ENCODE measurements around the gene PRPF6. TPM values are rescaled to one million over a fixed set of nuclear protein-coding genes. Genes with fewer than 3 reads are reported as not detected.
A peak's percentile ranks its signal among the peaks of the same experiment; 100 is the strongest.

Gene PRPF6
- total RNA-seq, 1 experiment from 2014 or later, result 88.4 TPM

GRCh38 chr20:63933646-63934045 is 47.3 kb upstream of the PRPF6 start:
- in situ Hi-C loops (cut with HindIII; ENCODE audit: low pct_unique_long_range_greater_than_20kb, low sequenced_read_pairs), result no loop called here
- H3K9me3 ChIP-seq (ENCODE audit: control insufficient read depth, insufficient read depth, low read depth, low read length), result no peaks in the 10 kb centered on the region
- DNase-seq (ENCODE audit: low read depth, low spot score), result no peak
- TSS peak; percentile 62 for BruUV-seq (replicated peaks)
- no peak for ATAC-seq
- no peaks in the 10 kb centered on the region for H3K4me1 ChIP-seq (ENCODE audit: control insufficient read depth, insufficient read depth, low read length)
- no peak overlapping the region for H3K4me3 ChIP-seq (ENCODE audit: low read depth in 2 of 2, low read length in 2 of 2)
- no peak overlapping the region for H3K27ac ChIP-seq (ENCODE audit: low read length)
- peaks cover 4% of the 10 kb centered on the region; the same call in 1 of the 2 replicates for H3K36me3 ChIP-seq (ENCODE audit: control insufficient read depth, insufficient read depth, low read length)
- TF ChIP-seq SIN3A (IDR thresholded peaks at IDR 0.05; ENCODE audit: borderline replicate concordance, insufficient read depth, low read depth, low read length) (no peak), TCF7L2 (IDR thresholded peaks at IDR 0.05; ENCODE audit: low read depth, low read length) (no peak), CTCF (IDR thresholded peaks at IDR 0.05) (no peak), POLR2AphosphoS5 (IDR thresholded peaks at IDR 0.05; ENCODE audit: low read depth, low read length) (no peak)
- H3K27me3 ChIP-seq (ENCODE audit: control insufficient read depth, insufficient read depth, low read length), result no peaks in the 10 kb centered on the region
- ChIA-PET CTCF (no interaction called here), POLR2A (no interaction called here)
- intact Hi-C loops (cut with micrococcal nuclease; ENCODE audit: unreplicated experiment), result no loop called here

- BruUV-seq (replicated peaks), result no TSS peak
- Histone ChIP-seq H3K36me3 (ENCODE audit: control insufficient read depth, insufficient read depth, low read length) (0 out of 2 replicates have a peak, but pooled peaks cover 2% of the 10 kb centered on the region), H3K9me3 (ENCODE audit: control insufficient read depth, insufficient read depth, low read depth, low read length) (no peaks in the 10 kb centered on the region), H3K4me3 (ENCODE audit: low read depth in 2 of 2, low read length in 2 of 2) (no peak overlapping the region), H3K4me1 (ENCODE audit: control insufficient read depth, insufficient read depth, low read length) (no peaks in the 10 kb centered on the region), H3K27ac (ENCODE audit: low read length) (no peak overlapping the region), H3K27me3 (ENCODE audit: control insufficient read depth, insufficient read depth, low read length) (no peaks in the 10 kb centered on the region)
- intact Hi-C loops (cut with micrococcal nuclease; ENCODE audit: unreplicated experiment) (no loop called here), in situ Hi-C loops (cut with HindIII; ENCODE audit: low pct_unique_long_range_greater_than_20kb, low sequenced_read_pairs) (no loop called here)
- no peak for DNase-seq (ENCODE audit: low read depth, low spot score)
- ChIA-PET CTCF (interaction anchor here (0.5 kb wide), 1 partner anchor 296 kb away, joined by 4 read pairs; no protein-coding TSS in a partner anchor), POLR2A (no interaction called here)
- no peak for TF ChIP-seq POLR2AphosphoS5 (IDR thresholded peaks at IDR 0.05; ENCODE audit: low read depth, low read length)
- no peak for TF ChIP-seq TCF7L2 (IDR thresholded peaks at IDR 0.05; ENCODE audit: low read depth, low read length)
- TF ChIP-seq CTCF (IDR thresholded peaks at IDR 0.05), result no peak
- TF ChIP-seq REST (IDR thresholded peaks at IDR 0.05; ENCODE audit: insufficient read depth in 1 of 2, low read depth in 2 of 2, low read length in 1 of 2), result no peak
- TF ChIP-seq SIN3A (IDR thresholded peaks at IDR 0.05; ENCODE audit: borderline replicate concordance, insufficient read depth, low read depth, low read length), result no peak
- no peak for ATAC-seq
Observed at GRCh38 chr20:63934271-63935068, 46.5 kb upstream of the PRPF6 start.
